ENCODE measurements around the gene GPS2. TPM values are rescaled to one million over a fixed set of nuclear protein-coding genes. Genes with fewer than 3 reads are reported as not detected.
A peak's percentile ranks its signal among the peaks of the same experiment; 100 is the strongest.

Gene GPS2
- total and polyA plus RNA-seq, 10 of the 15 experiments (the other 5 are each of a cell fraction or from before 2014, with no cell fraction given) = 10.2 to 96.4 (median 42.5) TPM

GRCh38 chr17:7355573-7355972 is 40.4 kb upstream of the GPS2 start (continued):
- TF ChIP-seq NR2C1 (IDR thresholded peaks at IDR 0.05) (no peak), MYC (IDR thresholded peaks at IDR 0.05; ENCODE audit: insufficient read depth, insufficient read length, insufficient replicate concordance, low read length, severe bottlenecking) (no peak), BMI1 (IDR thresholded peaks at IDR 0.05; ENCODE audit: borderline replicate concordance) (no peak), IKZF1 (conservative IDR thresholded peaks at IDR 0.05) (no peak)

- intact Hi-C loops (cut with micrococcal nuclease; ENCODE audit: unreplicated experiment) = no loop called here
Observed at GRCh38 chr17:7355053-7355452, 39.9 kb upstream of the GPS2 start, which contains the start of gene TMEM95. TMEM95 (plus strand) TSS chr17:7355156; CDS start chr17:7355205, 49 bp downstream.

More at GRCh38 chr17:7355053-7355452, 39.9 kb upstream of the GPS2 start, which contains the start of gene TMEM95:
- no peak within 1 kb of the TSS for H3K4me3 ChIP-seq
- no peaks in the 10 kb centered on the region for H3K9me3 ChIP-seq (replicated peaks; ENCODE audit: control insufficient read depth, insufficient read depth, low read length)
- peaks cover 7% of the 10 kb centered on the region for H3K79me2 ChIP-seq (ENCODE audit: control insufficient read depth, insufficient read depth, low read length)
- SMC1A ChIA-PET (ENCODE audit: uncharacterized antibody, unreplicated experiment) = interaction anchor here (0.8 to 2.4 kb wide), 10 partner anchors 19 to 309 kb away, joined by 3 to 9 read pairs (median 5); partner anchors contain the start of genes ACAP1, SLC2A4 and TMEM256
- peaks cover 23% of the 10 kb centered on the region for H3K4me1 ChIP-seq (ENCODE audit: control insufficient read depth, insufficient read depth, low read length)
- 76% methylated on average over 10 of the region's 10 CpGs for WGBS (ENCODE audit: insufficient coverage, insufficient replicate concordance, low lambda C conversion rate, missing lambda C conversion rate)
- H2AFZ ChIP-seq (ENCODE audit: control insufficient read depth, low read depth, low read length) = no peak within 1 kb of the TSS
- no peak for TF ChIP-seq SMC3 (IDR thresholded peaks at IDR 0.05; ENCODE audit: borderline replicate concordance, low read length)
- TF ChIP-seq, protein P1, sequence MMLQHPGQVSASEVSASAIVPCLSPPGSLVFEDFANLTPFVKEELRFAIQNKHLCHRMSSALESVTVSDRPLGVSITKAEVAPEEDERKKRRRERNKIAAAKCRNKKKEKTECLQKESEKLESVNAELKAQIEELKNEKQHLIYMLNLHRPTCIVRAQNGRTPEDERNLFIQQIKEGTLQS (IDR thresholded peaks at IDR 0.05; ENCODE audit: borderline replicate concordance, extremely low read depth, low read depth, low read length) = no peak
- TF ChIP-seq CBFB (IDR thresholded peaks at IDR 0.05; ENCODE audit: low read depth) = no peak
- TF ChIP-seq, protein P2, sequence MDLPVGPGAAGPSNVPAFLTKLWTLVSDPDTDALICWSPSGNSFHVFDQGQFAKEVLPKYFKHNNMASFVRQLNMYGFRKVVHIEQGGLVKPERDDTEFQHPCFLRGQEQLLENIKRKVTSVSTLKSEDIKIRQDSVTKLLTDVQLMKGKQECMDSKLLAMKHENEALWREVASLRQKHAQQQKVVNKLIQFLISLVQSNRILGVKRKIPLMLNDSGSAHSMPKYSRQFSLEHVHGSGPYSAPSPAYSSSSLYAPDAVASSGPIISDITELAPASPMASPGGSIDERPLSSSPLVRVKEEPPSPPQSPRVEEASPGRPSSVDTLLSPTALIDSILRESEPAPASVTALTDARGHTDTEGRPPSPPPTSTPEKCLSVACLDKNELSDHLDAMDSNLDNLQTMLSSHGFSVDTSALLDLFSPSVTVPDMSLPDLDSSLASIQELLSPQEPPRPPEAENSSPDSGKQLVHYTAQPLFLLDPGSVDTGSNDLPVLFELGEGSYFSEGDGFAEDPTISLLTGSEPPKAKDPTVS (IDR thresholded peaks at IDR 0.05; ENCODE audit: low read depth, low read length) = peak; percentile 96
- TF ChIP-seq BHLHE40 (IDR thresholded peaks at IDR 0.05; ENCODE audit: borderline replicate concordance in 1 of 2, low read depth in 2 of 2, low read length in 1 of 2) = no peak
- in situ Hi-C loops (cut with MboI) = no loop called here
- ATAC-seq (no peak), FAIRE-seq (no peak), DNase-seq (ENCODE audit: low read depth, low spot score) (no peak)
- no peaks in the 10 kb centered on the region for H3K36me3 ChIP-seq (ENCODE audit: control insufficient read depth in 2 of 2, insufficient read depth in 2 of 2, low read length in 1 of 2)
- H3K27ac ChIP-seq (ENCODE audit: control insufficient read depth, insufficient read depth) = no peak within 1 kb of the TSS
- no TSS peak for BruUV-seq (replicated peaks)
- H3K27me3 ChIP-seq (replicated peaks in 1 of 2; ENCODE audit: control insufficient read depth in 2 of 2, insufficient read depth in 2 of 2, low read length in 1 of 2) = no peaks in the 10 kb centered on the region
- H4K20me1 ChIP-seq (ENCODE audit: control insufficient read depth, insufficient read depth) = no peaks in the 10 kb centered on the region
- H3K9ac ChIP-seq (ENCODE audit: control insufficient read depth, insufficient read depth, low read length) = 0 out of 2 replicates have a peak within 1 kb of the TSS, but pooled peaks have one; percentile 14
- H3K4me2 ChIP-seq (ENCODE audit: control insufficient read depth, insufficient read depth) = peak within 1 kb of the TSS; percentile 30; the same call in 1 of the 2 replicates
- CTCF ChIA-PET = interaction anchor here (0.6 to 4.0 kb wide), 29 partner anchors 13 to 516 kb away, joined by 3 to 58 read pairs (median 6); partner anchors contain the start of genes ACAP1, CD68, SENP3 and SOX15
- POLR2A ChIA-PET = interaction anchor here (0.6 to 1.5 kb wide), 6 partner anchors 40 to 502 kb away, joined by 3 to 6 read pairs (median 4); partner anchors contain the start of genes GPS2, SLC2A4, TP53 and WRAP53
- RAD21 ChIA-PET (ENCODE audit: unreplicated experiment) = interaction anchor here (0.5 to 3.6 kb wide), 15 partner anchors 18 to 333 kb away, joined by 3 to 31 read pairs (median 5); partner anchors contain the start of genes ACAP1, MPDU1, NEURL4 and TMEM102

Measured in GM12878 (cell line).